Tibial nerve (tissue), 4 donors: ENCODE results near the gene UBR4.

Experiments used
- CTCF ChIP-seq, 5 experiments: fragments of 200-600 bp in 3 of 5; fragments of 450-650 bp in 2 of 5; sonication (generic) in 3 of 5; IDR thresholded peaks; one replicate each; pipeline ENCODE4 v1.5.1; 2016 to 2019; ENCODE audit warnings: antibody characterized with exemption in 5 of 5, mild to moderate bottlenecking in 3 of 5, moderate library complexity in 2 of 5
- EP300 ChIP-seq, 2 donors: sonication (generic); formaldehyde crosslinking; IDR thresholded peaks; one replicate each; pipeline ENCODE4 v1.6.1; 2017; ENCODE audit warnings: antibody characterized with exemption in 2 of 2, mild to moderate bottlenecking in 1 of 2
- POLR2A ChIP-seq, 2 donors: fragments of 450-650 bp; IDR thresholded peaks; one replicate each; pipeline ENCODE4 v1.6.1; 2017; ENCODE audit warnings: antibody characterized with exemption in 2 of 2, mild to moderate bottlenecking in 2 of 2, moderate library complexity in 2 of 2

- TF ChIP-seq CTCF (IDR thresholded peaks at IDR 0.05) (no peak), EP300 (IDR thresholded peaks at IDR 0.05) (no peak), POLR2A (IDR thresholded peaks at IDR 0.05) (no peak)
Measured at GRCh38 chr1:19219451-19219850, 9.4 kb upstream of the UBR4 start.
